Hepatocyte (in vitro differentiated cells): ENCODE results near the gene LGALS14.

Experiments
- EZH2 ChIP-seq: fragments of 200-600 bp; sonication (generic); IDR thresholded peaks from 2 replicates; pipeline ENCODE4 v1.6.1; 2016; ENCODE audit warnings: antibody characterized with exemption, mild to moderate bottlenecking, borderline replicate concordance
- EZH2phosphoT487 ChIP-seq: fragments of 200-600 bp; sonication (generic); IDR thresholded peaks from one replicate; pipeline ENCODE4 v1.6.1; 2018; ENCODE audit warnings: antibody characterized with exemption, mild to moderate bottlenecking, low read depth, moderate library complexity; ENCODE audit not compliant: unreplicated experiment, severe bottlenecking
- TF ChIP-seq, protein P1 (sequence below): fragments of 200-600 bp; sonication (generic); IDR thresholded peaks from 2 replicates; pipeline ENCODE4 v1.5.1; 2016; ENCODE audit warnings: antibody characterized with exemption, mild to moderate bottlenecking; ENCODE audit not compliant: poor library complexity

DNA sequence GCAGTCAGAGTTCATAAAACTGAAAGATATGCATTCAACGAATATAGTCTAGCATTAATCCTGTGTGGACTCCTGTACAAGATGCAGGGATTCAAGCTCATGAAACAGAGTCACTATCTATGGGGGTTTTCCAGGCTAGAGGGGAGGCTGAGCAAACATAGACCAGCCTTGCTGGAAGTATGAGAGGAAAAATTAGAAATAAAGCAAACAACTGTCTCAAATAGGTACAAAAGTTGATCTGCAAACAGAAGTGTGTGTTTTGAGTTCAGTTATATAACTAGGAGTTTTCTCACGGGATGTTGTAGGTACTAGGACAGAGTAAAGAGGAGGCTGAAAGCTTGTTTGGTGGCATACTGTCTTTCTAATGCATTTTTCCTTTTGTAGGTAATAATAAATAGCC lies 8.5 kb upstream of the LGALS14 start:
- TF ChIP-seq, protein P1, sequence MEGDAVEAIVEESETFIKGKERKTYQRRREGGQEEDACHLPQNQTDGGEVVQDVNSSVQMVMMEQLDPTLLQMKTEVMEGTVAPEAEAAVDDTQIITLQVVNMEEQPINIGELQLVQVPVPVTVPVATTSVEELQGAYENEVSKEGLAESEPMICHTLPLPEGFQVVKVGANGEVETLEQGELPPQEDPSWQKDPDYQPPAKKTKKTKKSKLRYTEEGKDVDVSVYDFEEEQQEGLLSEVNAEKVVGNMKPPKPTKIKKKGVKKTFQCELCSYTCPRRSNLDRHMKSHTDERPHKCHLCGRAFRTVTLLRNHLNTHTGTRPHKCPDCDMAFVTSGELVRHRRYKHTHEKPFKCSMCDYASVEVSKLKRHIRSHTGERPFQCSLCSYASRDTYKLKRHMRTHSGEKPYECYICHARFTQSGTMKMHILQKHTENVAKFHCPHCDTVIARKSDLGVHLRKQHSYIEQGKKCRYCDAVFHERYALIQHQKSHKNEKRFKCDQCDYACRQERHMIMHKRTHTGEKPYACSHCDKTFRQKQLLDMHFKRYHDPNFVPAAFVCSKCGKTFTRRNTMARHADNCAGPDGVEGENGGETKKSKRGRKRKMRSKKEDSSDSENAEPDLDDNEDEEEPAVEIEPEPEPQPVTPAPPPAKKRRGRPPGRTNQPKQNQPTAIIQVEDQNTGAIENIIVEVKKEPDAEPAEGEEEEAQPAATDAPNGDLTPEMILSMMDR: no peak
- TF ChIP-seq EZH2phosphoT487 (no peak), EZH2 (no peak)
